GM18517 (cell line): Measurements from ENCODE around the gene COL6A5.
"Not testable (repeated sequence)": the region's sequence is repeated elsewhere in the genome, so short reads cannot be mapped to it uniquely, and the experiment has no call there.

Source experiments
- ATAC-seq: cut with Tn5 transposase; IDR thresholded peaks from one replicate; pipeline ENCODE4 v1.9.1; 2021; ENCODE audit warnings: mild to moderate bottlenecking, moderate library complexity; ENCODE audit not compliant: unreplicated experiment

COL6A5 gene

DNA sequence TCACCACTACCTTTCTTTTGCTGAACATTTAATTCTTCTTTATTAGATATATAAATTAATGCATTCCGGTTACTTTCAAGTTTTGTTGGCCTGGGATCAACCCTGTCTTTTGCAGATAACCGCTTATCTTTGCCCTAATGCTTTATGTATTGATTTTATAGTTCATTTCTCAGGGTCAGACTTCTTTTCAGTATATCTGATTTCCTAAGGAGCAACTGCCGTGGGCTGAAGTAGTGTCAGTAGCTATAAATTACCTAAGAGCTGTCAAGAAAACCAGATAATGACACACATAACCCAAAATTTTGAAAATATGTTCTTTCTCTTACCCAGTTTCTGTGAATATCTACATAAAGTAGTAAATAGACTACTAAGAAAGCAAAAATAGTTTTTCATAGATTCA lies 38.0 kb downstream of the COL6A5 start:
- ATAC-seq, result no peak

DNA sequence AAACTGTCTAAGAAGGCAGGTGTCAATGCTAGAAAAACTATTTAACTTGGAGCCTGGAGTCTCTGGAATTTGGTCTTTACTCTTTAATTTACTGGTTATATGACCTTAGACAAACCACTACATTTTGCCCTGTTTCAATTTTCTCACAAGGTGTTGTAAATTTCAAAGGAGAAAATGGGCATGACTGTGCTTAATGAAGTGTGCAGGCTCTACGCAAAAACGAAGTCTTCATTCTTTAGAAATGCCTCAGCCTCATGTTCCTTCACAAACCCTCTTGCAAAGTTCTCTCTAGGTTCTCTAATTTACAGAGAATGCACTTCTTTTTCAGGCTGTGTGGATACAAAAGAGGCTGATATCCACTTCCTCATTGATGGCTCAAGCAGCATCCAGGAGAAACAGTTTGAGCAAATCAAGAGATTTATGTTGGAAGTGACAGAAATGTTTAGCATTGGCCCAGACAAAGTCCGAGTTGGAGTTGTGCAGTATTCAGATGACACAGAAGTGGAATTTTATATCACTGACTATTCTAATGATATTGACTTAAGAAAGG lies 39.1 kb downstream of the COL6A5 start:
- no peak for ATAC-seq

DNA sequence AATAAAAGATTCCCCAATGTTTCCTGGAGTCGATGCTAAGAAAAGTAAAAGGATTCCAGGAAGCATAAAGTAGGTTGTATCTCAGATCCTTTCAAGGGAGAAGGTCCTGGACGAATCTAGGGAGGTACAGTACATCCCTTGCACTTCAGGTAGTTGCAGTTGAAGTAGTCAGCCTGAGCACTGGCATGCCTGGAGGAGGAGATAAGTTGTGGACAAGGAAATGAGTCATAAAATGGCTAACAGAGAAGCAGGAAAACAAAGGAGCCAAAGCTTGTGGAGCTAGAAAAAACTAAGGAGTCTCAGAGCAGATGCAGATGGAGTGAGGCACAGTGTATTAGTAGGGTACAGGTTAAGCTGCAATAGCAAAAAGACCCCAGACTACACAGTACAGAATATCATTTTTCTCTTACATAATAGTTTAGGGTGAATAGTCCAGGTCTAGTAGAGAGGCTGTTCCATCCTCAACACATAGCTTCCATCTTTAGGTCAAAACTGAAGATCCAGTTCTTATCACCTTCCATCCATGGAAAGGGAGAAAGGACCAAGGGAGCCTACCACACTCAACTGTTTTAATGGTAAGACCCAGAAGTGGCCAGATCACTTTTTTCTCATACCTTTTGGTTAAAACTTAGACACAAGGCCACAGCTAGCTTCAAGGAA lies 41.3 kb downstream of the COL6A5 start:
- no peak for ATAC-seq

DNA sequence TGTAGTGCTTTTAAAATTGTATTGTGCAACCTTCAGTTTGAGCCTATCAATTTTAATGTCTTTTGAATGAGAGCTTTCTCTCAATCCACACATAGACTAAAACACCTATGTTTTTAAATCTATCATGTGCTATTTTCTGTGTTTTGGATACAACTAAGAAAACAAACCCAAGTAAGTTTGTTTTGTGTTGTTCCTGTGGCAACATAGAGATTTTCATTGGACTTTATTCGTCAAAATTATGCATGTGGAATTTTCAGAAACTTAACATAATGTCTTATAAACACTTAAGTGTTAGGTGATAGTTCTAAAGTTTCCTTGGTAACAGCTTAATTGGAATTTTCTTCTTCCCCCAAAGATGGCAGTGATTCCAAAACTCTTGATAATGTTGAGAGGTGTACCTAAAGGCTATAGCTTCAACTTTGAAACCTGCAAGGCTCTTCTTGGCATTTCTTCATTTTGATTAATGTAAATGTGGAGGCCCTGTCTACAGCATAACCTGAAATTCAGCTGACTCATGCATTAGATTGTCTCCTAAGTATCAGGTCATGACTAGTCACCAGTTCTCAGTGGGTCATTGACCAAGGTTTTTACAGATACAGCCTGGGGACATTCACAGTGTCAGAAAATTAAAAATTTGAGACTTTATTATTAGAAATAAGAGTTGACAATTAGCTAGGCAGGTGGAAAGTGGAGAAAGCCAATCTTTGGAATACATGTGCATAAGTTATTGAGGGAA lies 44.4 kb downstream of the COL6A5 start:
- no peak for ATAC-seq

DNA sequence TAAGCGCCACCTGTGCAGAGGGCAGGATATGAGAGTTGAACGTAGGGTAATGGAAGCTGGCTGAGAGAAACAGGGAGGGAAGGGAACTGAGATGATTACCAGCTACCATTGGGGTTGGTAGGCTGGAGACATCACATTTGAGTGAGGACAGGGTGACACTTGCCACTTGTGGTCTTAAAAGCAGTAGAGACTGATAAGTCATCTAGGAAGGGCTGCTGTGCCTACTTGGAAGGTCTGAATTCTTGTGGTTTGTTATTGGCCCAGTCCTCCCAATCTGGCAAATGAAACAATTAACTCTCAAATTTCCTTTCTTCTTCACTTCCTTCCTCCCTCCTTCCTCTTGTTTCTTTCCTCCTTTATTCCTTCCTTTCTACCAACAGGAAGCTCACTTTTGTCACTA lies 46.8 kb downstream of the COL6A5 start:
- no peak for ATAC-seq

DNA sequence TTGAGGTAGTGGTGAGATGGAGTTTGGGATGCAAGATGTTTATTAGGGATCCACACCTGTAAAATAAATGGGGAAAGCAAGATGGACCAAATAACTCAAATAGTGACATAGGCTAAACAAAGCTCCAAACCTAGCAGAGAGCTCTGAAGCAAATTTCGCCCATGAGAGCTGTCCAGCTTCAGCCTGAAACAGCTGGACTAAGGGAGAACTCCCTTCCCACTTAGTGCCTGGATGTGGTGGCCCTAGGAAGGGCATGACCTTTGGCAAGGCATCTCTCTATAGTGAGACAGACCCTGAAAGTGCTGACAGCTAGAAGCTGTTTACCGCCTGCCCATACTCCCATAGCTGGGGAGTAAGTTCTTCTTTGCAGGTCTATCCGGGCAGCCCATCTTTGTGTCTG lies 48.1 kb downstream of the COL6A5 start:
- ATAC-seq, result no peak

DNA sequence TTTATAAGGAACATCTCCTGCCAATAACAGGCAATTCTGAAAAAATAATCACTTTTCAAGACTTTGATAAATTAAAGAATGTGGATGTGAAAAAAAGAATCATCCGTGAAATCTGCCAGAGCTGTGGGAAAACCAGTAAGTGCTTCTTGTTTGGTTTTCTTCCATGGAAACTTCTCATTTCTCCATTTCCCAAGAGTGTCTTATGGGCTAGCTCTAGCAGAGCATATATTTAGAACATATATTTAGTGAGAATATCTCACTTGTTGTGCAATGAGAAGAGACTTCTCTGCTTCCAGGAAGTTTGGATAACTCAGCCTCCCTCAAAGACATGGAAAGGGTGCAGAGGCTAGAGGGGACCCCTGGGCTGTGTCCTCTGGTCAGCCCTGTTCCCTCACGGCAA lies 49.9 kb downstream of the COL6A5 start:
- ATAC-seq, result no peak

DNA sequence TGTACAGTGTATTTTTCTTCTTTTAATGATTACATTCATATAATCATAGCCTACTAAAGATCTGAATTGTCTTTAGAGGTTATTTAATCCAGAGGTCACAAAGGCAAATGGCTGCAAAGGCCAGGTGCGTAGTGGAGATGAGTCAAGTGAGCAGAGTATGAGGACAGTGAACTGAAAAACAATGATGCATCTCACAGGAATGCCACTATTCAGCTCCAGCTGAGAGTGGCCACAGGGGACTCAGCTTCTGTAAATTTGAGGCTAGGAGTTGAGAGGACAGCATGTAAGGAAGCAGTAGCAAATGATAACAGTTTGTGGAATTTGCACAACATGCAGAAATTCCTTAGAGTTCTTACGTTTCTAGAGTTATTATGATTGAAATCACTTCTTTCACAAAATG lies 50.4 kb downstream of the COL6A5 start:
- ATAC-seq, result no peak

DNA sequence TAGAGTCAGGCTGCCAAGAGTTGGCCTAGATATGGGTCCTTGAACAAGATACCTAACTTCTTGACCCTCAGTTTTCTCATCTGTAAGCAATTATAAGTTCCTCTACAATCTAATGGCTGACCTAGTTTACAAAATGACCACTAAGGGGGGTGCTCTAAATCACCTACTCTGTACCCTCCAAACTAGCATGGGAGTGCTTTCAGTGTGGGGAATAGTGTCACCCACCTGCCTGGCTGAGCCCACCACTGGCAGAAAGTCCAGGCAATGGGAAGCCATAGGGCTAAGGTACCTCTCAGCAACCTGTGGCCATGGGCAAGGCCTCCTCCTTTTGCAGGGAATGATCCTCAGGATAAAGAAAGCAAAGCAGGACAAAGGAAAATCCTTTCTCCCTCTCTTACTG lies 58.9 kb downstream of the COL6A5 start:
- ATAC-seq, result no peak

DNA sequence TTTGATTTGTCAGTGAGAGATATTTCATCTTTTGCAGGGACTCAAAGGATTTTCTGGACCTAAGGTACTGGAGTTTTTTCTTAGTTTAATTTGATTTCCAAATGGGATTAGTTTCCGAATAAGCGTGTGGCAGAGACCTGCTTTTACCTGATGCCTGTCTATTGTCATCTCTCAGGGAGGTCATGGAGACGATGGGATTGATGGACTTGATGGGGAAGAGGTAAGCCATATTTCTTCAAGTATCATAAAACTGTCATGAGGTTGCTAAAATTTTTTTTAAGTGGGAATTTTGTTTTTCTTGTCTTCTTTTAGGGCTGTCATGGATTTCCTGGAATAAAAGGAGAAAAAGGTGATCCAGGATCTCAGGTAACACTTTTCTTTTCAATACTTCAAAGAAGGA lies 60.5 kb downstream of the COL6A5 start:
- no peak for ATAC-seq

DNA sequence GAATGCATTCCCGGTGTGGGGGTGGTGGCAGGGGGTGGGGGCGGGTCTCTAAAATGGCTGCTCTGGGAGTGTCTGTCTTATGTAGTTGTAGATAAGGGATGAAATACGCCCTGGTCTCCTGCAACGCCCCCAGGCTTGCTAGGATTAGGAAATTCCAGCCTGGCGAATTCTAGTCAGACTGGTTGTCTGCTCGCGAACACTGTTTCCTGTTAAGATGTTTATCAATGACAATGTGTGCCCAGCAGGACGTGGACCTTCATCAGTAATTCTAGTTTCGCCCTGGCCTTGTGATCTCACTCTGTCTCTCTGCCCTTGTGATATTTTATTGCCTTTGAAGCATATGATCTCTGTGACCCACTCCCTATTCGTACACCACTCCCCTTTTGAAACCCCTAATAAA lies 62.8 kb downstream of the COL6A5 start:
- ATAC-seq, result not testable (repeated sequence)

DNA sequence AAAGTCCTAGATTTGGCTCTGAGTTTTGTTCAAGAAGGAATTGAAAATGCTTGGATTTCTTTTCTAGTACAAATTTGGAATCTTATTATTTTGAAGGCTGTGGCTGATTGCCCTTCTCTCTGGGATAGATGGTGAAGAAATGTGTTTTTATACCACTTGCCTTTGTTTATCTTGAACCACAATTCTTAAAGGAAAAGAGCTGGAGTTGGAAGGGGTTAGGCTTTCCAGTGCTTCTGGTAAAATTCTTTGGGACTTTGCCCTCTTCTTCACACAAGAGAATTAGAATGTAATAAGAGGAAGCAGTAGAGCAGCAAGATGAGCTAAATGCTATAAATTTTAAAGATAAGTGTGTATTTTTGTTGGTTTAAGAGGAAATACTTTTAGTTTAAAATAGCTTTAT lies 65.8 kb downstream of the COL6A5 start:
- ATAC-seq, result no peak

DNA sequence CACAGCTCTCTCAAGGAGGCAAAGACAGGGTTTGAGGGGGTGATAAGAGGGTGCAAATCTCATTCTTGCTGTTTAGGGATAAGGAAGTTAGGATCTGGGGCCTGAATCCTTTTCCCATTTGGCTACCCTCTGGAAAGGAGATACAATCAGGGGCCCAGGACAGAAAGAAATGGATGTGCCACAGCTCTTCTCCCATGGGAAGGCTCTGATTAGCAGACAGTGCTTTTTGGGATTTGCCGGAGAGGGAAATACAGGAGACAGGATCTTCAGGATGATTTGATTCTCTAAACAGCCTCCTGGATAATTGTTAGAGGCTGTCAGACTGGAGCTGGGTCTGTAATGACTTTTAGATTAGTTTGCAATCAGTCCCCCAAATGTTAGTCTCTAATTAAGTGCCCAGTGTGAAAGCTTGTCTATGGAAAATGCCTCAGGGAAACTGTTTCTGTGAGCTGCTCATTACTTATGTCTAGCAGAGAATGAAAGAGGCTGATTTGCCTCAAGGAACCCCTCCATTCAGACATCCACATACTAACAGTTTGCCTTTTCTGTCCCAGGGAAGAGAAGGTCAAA lies 67.6 kb downstream of the COL6A5 start:
- no peak for ATAC-seq

DNA sequence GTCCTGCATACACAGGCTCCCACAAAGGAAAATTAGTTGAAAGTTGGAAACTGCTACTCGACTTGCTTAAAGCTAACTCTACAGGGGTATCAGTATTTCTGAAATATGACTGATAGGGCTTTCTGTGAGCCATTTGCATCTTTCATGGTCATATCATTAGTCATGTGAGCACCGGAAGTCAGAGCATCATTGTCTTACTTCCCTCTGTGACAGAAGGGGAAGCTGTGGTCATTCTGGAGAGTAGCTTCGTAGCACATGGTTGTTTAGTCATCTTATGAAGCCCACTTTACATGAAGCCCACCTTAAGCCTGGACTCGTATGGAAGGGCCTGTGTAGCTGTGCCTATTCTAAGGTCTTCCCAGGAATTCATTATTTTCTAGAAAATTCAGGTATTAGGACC lies 69.0 kb downstream of the COL6A5 start:
- ATAC-seq, result no peak

DNA sequence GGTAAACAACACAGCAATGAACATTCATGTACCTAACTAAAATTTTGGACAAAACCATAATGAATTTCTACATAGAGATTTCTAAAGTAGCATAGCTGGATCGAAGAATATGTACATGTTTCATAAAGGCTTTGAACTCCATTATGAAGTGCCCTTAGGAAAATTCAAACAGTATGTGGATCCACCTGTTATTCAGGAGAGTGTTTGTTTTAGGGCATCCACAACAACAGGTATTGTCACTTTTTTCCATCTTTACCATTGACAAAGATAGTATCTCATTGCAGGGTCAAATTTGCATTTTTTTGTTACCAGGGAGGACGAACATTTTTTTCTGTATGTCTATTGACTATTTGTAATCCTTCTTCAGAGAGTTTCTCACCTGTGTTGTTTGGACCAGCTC lies 75.0 kb downstream of the COL6A5 start:
- no peak for ATAC-seq

DNA sequence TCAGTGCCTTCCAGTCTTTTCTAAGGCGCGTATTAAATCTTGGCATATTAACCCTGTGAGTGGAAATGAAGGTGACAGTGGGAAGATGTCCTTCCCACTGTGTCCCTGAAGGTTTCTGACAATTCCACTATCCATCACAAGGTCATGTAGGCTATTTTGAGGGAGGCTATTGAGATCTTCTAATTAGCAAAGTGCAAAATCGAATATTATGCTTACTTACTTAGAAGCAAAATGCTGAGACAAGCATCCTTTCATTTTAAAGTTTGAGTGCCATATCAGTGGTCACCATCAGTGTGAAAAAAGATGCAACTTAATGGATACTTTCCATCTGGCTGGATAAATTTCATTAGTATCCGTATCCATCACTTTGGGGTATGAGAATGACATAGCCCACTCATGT lies 77.6 kb downstream of the COL6A5 start:
- no peak for ATAC-seq

DNA sequence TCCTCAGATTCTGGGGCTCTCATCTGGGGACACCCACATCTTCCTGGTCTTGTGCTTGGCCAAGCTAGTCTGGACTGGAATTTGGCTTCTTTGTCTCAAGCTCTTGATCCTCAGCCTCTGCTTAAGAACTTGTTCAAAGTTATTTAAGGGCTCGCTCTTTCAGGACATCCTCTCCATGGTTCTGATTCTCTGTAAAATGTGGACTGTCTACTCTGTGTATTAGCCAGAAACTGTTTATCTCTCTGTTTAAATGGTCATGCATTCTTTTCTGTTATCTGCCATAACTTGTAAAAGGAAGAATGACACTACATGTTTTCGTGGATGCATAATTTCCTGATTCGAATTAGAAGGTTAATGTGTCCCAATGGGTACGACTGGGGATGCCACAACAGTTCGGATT lies 79.4 kb downstream of the COL6A5 start:
- no peak for ATAC-seq

DNA sequence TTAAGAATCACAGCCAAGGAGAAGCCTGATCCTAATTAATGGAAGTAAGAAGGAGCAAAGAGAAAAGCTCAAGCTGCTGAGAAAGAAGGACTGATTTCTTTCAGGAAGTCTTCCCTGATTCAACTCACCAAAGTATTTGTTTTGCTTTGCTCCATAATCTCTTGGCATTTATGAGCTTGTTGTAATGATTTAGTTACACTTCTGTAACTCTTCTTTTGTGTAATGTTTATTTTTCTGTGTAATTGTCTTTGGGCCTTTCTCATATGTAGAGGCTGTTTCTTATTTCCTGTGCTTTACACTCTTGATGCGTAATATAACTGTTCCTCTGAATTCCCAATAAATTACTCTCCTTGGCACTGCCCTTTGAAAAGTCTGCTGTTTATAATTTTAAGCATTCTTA lies 80.0 kb downstream of the COL6A5 start:
- no peak for ATAC-seq

DNA sequence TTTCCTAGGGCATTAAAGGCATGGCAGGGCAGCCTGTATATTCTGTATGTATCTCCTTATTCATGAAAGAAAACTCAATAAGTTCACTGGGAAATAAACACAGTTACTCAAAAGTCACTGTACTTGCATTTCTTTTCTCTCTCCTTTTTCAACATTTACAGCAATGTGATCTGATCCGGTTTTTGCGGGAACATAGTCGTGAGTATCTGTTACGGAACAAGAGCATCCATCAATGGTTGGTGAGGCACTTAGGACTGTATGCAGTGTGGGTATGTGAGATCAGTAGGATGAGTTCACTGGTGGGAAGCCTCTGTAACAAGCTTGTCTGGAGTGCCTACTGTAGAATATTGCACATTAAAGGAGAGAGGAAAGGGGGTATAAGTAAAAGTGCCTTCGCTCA lies 80.7 kb downstream of the COL6A5 start:
- no peak for ATAC-seq

DNA sequence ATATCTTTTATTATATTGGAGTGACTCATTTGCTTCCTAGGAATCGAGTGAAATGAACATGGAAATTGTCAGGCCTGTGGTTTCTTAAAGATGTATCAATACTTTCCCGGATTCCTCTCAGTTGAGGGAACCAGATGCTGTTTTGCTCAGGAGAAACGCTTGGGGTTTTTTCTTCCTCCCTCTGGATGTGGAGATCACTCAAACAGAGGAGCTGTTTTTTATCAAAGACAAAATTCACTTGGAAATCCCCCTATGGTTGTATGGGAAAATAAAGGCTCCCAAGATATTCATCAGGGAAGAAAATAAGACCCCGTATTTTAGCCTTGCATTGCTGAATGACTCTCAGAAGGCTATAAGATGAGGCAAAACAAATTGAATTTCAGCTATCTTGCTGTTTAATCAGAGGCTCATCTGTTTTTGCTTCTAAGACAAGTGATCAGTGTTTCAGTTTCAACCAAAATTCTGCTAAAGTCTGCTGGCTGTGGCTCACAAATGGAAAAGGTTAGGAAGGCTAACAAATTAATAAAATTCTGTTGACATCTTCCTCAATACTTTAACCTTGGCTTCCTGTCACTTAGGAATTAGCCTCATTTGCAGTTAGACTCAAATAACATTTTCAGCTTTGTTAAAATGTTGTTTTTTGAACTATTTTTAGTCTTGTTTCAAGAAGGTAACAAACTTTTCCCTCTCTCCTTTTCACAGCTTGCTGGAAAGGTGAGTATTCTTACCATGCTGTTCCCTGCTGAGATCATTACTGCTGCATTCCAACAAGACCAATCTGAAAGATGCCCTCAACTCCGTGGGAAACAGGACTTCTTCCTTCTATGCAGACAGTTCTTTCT lies 83.6 kb downstream of the COL6A5 start:
- ATAC-seq, result no peak

DNA sequence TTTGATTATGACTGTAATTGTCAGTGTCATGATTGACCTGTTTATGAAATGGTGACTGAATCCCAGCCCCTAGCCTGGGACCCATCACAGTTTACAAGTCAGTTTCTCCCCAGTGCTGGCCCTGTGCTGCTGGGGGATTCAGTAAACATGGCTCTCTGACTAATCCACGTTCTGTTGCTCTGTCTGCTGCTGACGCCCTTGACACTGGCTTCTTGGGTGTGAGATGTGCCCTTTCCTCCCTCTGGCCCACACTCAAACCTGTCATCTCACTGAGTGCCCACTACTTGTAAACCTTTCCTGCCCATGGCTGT lies 84.2 kb downstream of the COL6A5 start:
- ATAC-seq, result no peak

DNA sequence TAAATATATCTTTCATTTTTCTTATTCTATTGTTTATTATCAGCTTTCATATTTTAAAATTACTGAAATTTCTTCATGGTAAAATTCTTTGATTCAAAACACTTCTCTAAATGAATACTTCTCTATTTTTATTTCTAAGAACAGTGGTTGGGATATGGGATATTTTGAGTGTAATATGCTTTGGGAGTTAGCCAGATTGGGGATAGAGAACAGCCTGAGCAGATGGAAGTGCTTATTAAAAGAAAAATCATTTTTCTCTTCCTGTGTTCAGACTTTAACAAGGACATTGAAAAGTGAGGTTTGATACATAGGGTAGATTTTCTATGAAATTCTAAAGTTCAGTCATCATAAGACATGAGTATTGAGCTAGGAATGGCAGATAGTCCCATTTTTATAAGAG lies 84.8 kb downstream of the COL6A5 start:
- no peak for ATAC-seq
